K562 (cell line): ENCODE measurements around the gene SERP1. TPM values are rescaled to one million over a fixed set of nuclear protein-coding genes. Genes with fewer than 3 reads are reported as not detected.

Experiments used
- ATF1 ChIP-seq, 2 experiments: fragments of 450-650 bp in 1 of 2; IDR thresholded peaks; 2 replicates each; pipeline ENCODE4 v1.6.1; 2016; ENCODE audit warnings: missing compliant biosample characterization in 1 of 2, missing genetic modification characterization in 1 of 2
- DMBX1 ChIP-seq: fragments of 250-450 bp; sonication (Bioruptor Pico); IDR thresholded peaks from 2 replicates; pipeline ENCODE4 v1.8.0; 2022; ENCODE audit warnings: inconsistent platforms, mild to moderate bottlenecking, moderate library complexity, borderline replicate concordance
- DNMT1 ChIP-seq: fragments of 450-650 bp; IDR thresholded peaks from 2 replicates; pipeline ENCODE4 v1.6.1; 2016; ENCODE audit warnings: antibody characterized with exemption, mild to moderate bottlenecking
- GABPA ChIP-seq: fragments of 200-800 bp; sonication (Bioruptor generic); conservative IDR thresholded peaks from 2 replicates; pipeline ENCODE4 v1.6.1; 2016; ENCODE audit warnings: low read depth, missing genetic modification characterization, missing compliant biosample characterization
- RAD21 ChIP-seq, 2 experiments: fragments of 250-450 bp in 1 of 2; fragments of 450-650 bp in 1 of 2; sonication (Bioruptor Pico) in 1 of 2; formaldehyde crosslinking in 1 of 2; IDR thresholded peaks in 1 of 2; conservative IDR thresholded peaks in 1 of 2; 2 replicates each; pipeline versions ENCODE4 v1.4.0 to v1.8.0; 2020 to 2022; ENCODE audit warnings: mild to moderate bottlenecking in 2 of 2, moderate library complexity in 1 of 2
- RAD51 ChIP-seq: fragments of 450-650 bp; IDR thresholded peaks from 2 replicates; pipeline ENCODE4 v1.7.1; 2016; ENCODE audit warnings: low read depth, mild to moderate bottlenecking, borderline replicate concordance
- SREBF1 ChIP-seq: fragments of 150-350 bp; IDR thresholded peaks from 2 replicates; pipeline ENCODE4 v1.6.1; 2014; ENCODE audit warnings: antibody characterized with exemption, low read depth, low read length, borderline replicate concordance
- TBL1XR1 ChIP-seq, 2 experiments: IDR thresholded peaks; 2 replicates each; pipeline ENCODE4 v1.6.1; 2012; ENCODE audit warnings: improper control_type of control experiment in 2 of 2, low read length in 2 of 2, mild to moderate bottlenecking in 1 of 2
- TCF7 ChIP-seq: sonication (generic); IDR thresholded peaks from 2 replicates; pipeline ENCODE4 v1.6.1; 2016; ENCODE audit warnings: antibody characterized with exemption, borderline replicate concordance
- ZFP30 ChIP-seq: fragments of 250-450 bp; sonication (Bioruptor Pico); IDR thresholded peaks from 2 replicates; pipeline ENCODE4 v1.8.0; 2022; ENCODE audit warnings: moderate library complexity, mild to moderate bottlenecking, inconsistent platforms, borderline replicate concordance
- ZNF696 ChIP-seq: fragments of 250-450 bp; sonication (Bioruptor Pico); conservative IDR thresholded peaks from 2 replicates; pipeline ENCODE4 v1.4.0; 2020; ENCODE audit warnings: mild to moderate bottlenecking, moderate library complexity
- polyA plus RNA-seq, 8 experiments: library from polyadenylated mRNA; depleted of rRNA in 4 of 8; stranded (reverse) in 5 of 8; unstranded in 3 of 8; fragments of >200 nt; fragmentation: Nextera tagmentation in 2 of 8; fragmentation: Illumina TruSeq in 1 of 8; extraction: Ambion mirVana in 2 of 8; extraction: Trizol in 1 of 8; gene quantifications; 2 replicates each; pipeline versions ENCODE4 v1.2.1 to v1.2.3, GENCODE V29; 2011 to 2014; ENCODE audit warnings: inconsistent platforms in 1 of 8, missing spikeins in 1 of 8
- total RNA-seq, 7 experiments: library from RNA; depleted of rRNA in 6 of 7; stranded (reverse); fragments of >200 nt in 6 of 7; fragmentation: Illumina TruSeq in 2 of 7; extraction: Trizol in 2 of 7; gene quantifications; 2 replicates each; pipeline versions ENCODE4 v1.2.1 to v1.2.3, GENCODE V29; 2011 to 2021; ENCODE audit warnings: low replicate concordance in 1 of 7
- TF ChIP-seq, protein P1 (sequence below), 3 experiments: IDR thresholded peaks in 2 of 3; conservative IDR thresholded peaks in 1 of 3; 2 replicates each; pipeline ENCODE4 v1.5.1; 2011 to 2012; ENCODE audit warnings: low read length in 3 of 3, mild to moderate bottlenecking in 3 of 3, control low read depth in 2 of 3, improper control_type of control experiment in 1 of 3, inconsistent platforms in 1 of 3, low read depth in 1 of 3, mixed read lengths in 1 of 3, moderate library complexity in 1 of 3; ENCODE audit not compliant: insufficient read depth in 2 of 3
- TF ChIP-seq, protein P2 (sequence below): fragments of 450-650 bp; formaldehyde crosslinking; IDR thresholded peaks from 2 replicates; pipeline ENCODE4 v1.4.0; 2020; ENCODE audit warnings: mild to moderate bottlenecking, moderate library complexity
- TF ChIP-seq, protein P3 (sequence below): fragments of 250-450 bp; sonication (Bioruptor Pico); IDR thresholded peaks from 2 replicates; pipeline ENCODE4 v1.4.0; 2020; ENCODE audit warnings: mild to moderate bottlenecking, moderate library complexity
- TF ChIP-seq, protein P4 (sequence below): fragments of 250-450 bp; sonication (Bioruptor Pico); IDR thresholded peaks from 2 replicates; pipeline ENCODE4 v1.8.0; 2021; ENCODE audit warnings: moderate library complexity, mild to moderate bottlenecking, inconsistent platforms
- TF ChIP-seq, protein P5 (sequence below): fragments of 200-800 bp; sonication (Bioruptor generic); IDR thresholded peaks from 2 replicates; pipeline ENCODE4 v1.6.1; 2016; ENCODE audit warnings: missing genetic modification characterization, missing compliant biosample characterization

Gene SERP1
- total and polyA plus RNA-seq, 9 of the 15 experiments (the other 6 are each of a cell fraction or from before 2014, with no cell fraction given) = 38.6 to 443 (median 121) TPM

DNA sequence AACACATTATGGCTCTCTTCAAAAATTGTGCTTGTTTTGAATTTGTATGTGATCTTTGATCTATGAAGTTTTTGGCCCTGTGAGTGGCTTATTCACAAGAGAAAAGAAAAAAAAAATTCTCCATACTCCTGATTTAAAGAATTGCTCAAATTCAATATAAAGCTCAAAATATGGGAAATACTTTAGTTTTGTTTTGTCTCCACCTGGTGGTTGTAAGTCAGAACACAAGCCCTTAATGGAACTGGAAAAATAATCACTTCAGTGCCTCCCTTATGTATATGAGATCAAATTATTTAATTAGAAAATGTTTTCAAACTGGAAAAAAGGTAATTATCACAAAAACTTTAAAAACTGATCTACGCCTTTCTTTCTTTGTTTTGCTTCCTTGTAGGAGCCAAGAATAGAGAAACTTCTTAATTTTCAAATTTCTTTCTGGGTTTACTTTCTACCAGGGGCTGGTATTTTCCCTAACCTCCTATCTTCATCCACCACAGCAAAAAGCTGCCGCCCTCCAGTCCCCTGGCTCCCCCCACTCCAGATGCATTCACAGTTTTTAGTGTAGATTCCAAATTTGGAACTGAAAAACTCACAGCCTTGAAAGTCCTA lies 50.6 kb downstream of the SERP1 start (continued):
- TF ChIP-seq, protein P1, sequence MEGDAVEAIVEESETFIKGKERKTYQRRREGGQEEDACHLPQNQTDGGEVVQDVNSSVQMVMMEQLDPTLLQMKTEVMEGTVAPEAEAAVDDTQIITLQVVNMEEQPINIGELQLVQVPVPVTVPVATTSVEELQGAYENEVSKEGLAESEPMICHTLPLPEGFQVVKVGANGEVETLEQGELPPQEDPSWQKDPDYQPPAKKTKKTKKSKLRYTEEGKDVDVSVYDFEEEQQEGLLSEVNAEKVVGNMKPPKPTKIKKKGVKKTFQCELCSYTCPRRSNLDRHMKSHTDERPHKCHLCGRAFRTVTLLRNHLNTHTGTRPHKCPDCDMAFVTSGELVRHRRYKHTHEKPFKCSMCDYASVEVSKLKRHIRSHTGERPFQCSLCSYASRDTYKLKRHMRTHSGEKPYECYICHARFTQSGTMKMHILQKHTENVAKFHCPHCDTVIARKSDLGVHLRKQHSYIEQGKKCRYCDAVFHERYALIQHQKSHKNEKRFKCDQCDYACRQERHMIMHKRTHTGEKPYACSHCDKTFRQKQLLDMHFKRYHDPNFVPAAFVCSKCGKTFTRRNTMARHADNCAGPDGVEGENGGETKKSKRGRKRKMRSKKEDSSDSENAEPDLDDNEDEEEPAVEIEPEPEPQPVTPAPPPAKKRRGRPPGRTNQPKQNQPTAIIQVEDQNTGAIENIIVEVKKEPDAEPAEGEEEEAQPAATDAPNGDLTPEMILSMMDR (IDR thresholded peaks at IDR 0.05 in 2 of 3, conservative IDR thresholded peaks at IDR 0.05 in 1 of 3; ENCODE audit: insufficient read depth in 2 of 3, low read depth in 1 of 3, low read length in 3 of 3) = peak; percentile 45 to 82 (median 64); a peak in 5 of 6 replicates
- TF ChIP-seq, protein P2, sequence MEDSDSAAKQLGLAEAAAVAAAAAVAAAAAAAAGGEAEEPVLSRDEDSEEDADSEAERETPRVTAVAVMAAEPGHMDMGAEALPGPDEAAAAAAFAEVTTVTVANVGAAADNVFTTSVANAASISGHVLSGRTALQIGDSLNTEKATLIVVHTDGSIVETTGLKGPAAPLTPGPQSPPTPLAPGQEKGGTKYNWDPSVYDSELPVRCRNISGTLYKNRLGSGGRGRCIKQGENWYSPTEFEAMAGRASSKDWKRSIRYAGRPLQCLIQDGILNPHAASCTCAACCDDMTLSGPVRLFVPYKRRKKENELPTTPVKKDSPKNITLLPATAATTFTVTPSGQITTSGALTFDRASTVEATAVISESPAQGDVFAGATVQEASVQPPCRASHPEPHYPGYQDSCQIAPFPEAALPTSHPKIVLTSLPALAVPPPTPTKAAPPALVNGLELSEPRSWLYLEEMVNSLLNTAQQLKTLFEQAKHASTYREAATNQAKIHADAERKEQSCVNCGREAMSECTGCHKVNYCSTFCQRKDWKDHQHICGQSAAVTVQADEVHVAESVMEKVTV = peak; percentile 89
- TF ChIP-seq ZFP30 (CRISPR knock-in tag) = no peak
- peak; percentile 95 to 96 for TF ChIP-seq RAD21 (CRISPR knock-in tag; conservative IDR thresholded peaks at IDR 0.05 in 1 of 2, IDR thresholded peaks at IDR 0.05 in 1 of 2)
- TF ChIP-seq GABPA (tag) = no peak
- no peak for TF ChIP-seq SREBF1
- TF ChIP-seq, protein P3, sequence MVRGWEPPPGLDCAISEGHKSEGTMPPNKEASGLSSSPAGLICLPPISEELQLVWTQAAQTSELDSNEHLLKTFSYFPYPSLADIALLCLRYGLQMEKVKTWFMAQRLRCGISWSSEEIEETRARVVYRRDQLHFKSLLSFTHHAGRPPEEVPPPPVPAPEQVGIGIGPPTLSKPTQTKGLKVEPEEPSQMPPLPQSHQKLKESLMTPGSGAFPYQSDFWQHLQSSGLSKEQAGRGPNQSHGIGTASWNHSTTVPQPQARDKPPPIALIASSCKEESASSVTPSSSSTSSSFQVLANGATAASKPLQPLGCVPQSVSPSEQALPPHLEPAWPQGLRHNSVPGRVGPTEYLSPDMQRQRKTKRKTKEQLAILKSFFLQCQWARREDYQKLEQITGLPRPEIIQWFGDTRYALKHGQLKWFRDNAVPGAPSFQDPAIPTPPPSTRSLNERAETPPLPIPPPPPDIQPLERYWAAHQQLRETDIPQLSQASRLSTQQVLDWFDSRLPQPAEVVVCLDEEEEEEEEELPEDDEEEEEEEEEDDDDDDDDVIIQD (CRISPR knock-in tag) = no peak
- no peak for TF ChIP-seq TCF7
- TF ChIP-seq, protein P4, sequence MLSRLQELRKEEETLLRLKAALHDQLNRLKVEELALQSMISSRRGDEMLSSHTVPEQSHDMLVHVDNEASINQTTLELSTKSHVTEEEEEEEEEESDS (CRISPR knock-in tag) = no peak
- TF ChIP-seq TBL1XR1 (IDR thresholded peaks at IDR 0.05; ENCODE audit: low read length in 2 of 2) = peak in 1 of 2 experiments; percentile 9; a peak in 1 of 4 replicates
- TF ChIP-seq DNMT1 = no peak
- no peak for TF ChIP-seq ATF1 (CRISPR knock-in tag; IDR thresholded peaks at IDR 0.05)
- no peak for TF ChIP-seq ATF1 (tag; IDR thresholded peaks at IDR 0.05)
- TF ChIP-seq, protein P5, sequence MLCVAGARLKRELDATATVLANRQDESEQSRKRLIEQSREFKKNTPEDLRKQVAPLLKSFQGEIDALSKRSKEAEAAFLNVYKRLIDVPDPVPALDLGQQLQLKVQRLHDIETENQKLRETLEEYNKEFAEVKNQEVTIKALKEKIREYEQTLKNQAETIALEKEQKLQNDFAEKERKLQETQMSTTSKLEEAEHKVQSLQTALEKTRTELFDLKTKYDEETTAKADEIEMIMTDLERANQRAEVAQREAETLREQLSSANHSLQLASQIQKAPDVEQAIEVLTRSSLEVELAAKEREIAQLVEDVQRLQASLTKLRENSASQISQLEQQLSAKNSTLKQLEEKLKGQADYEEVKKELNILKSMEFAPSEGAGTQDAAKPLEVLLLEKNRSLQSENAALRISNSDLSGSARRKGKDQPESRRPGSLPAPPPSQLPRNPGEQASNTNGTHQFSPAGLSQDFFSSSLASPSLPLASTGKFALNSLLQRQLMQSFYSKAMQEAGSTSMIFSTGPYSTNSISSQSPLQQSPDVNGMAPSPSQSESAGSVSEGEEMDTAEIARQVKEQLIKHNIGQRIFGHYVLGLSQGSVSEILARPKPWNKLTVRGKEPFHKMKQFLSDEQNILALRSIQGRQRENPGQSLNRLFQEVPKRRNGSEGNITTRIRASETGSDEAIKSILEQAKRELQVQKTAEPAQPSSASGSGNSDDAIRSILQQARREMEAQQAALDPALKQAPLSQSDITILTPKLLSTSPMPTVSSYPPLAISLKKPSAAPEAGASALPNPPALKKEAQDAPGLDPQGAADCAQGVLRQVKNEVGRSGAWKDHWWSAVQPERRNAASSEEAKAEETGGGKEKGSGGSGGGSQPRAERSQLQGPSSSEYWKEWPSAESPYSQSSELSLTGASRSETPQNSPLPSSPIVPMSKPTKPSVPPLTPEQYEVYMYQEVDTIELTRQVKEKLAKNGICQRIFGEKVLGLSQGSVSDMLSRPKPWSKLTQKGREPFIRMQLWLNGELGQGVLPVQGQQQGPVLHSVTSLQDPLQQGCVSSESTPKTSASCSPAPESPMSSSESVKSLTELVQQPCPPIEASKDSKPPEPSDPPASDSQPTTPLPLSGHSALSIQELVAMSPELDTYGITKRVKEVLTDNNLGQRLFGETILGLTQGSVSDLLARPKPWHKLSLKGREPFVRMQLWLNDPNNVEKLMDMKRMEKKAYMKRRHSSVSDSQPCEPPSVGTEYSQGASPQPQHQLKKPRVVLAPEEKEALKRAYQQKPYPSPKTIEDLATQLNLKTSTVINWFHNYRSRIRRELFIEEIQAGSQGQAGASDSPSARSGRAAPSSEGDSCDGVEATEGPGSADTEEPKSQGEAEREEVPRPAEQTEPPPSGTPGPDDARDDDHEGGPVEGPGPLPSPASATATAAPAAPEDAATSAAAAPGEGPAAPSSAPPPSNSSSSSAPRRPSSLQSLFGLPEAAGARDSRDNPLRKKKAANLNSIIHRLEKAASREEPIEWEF (CRISPR knock-in tag) = no peak
- TF ChIP-seq ZNF696 = no peak
- TF ChIP-seq DMBX1 (CRISPR knock-in tag) = no peak
- no peak for TF ChIP-seq RAD51
